PFSK-1 (cell line): ENCODE data around the gene ORMDL3.

Source experiments
- FOXP2 ChIP-seq: optimal IDR thresholded peaks from 2 replicates; pipeline ENCODE3; 2011; ENCODE audit warnings: borderline replicate concordance, control low read depth, inconsistent platforms; ENCODE audit not compliant: insufficient read depth; ENCODE audit errors: extremely low read length, extremely low read depth
- POLR2AphosphoS5 ChIP-seq: IDR thresholded peaks from 2 replicates; pipeline ENCODE4 v1.6.1; 2012; ENCODE audit warnings: low read depth, mild to moderate bottlenecking, control low read depth, low read length, moderate library complexity
- SIN3A ChIP-seq: IDR thresholded peaks from 2 replicates; pipeline ENCODE4 v1.6.1; 2012; ENCODE audit warnings: mild to moderate bottlenecking, low read length, moderate library complexity, borderline replicate concordance; ENCODE audit not compliant: insufficient read depth
- TAF1 ChIP-seq: IDR thresholded peaks from 2 replicates; pipeline ENCODE4 v1.6.1; 2012; ENCODE audit warnings: low read length, control low read depth, borderline replicate concordance; ENCODE audit not compliant: insufficient read depth
- TF ChIP-seq, protein P1 (sequence below), 2 experiments: IDR thresholded peaks; 2 replicates each; pipeline versions ENCODE4 v1.6.1 to v1.8.0; 2011 to 2012; ENCODE audit warnings: low read depth in 2 of 2, low read length in 2 of 2, control low read depth in 1 of 2, inconsistent platforms in 1 of 2, mild to moderate bottlenecking in 1 of 2, moderate library complexity in 1 of 2; ENCODE audit not compliant: insufficient read depth in 1 of 2

Gene ORMDL3

DNA sequence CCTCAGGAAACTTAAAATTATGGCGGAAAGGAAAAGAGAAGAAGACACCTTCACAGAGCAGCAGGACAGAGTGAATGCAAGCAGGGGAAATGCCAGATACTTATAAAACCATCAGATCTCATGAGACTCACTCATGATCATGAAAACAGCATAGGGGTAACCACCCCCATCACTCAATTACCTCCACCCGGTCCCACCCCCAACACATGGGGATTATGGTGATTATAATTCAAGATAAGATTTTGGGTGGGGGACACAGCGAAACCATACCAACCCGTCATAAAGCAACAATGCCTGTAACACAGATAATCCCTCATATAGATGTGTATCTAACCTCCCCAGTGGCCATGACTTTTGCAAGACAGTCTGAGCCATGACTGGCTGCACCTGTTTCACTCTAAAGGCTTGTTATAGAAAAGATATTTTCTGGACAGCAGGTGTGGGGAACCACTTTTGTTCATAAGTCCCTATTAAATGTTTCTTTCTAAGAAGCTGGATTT is 28.4 kb upstream of the ORMDL3 start:
- TF ChIP-seq FOXP2 (no peak), POLR2AphosphoS5 (no peak), TAF1 (no peak), SIN3A (no peak)
- TF ChIP-seq, protein P1, sequence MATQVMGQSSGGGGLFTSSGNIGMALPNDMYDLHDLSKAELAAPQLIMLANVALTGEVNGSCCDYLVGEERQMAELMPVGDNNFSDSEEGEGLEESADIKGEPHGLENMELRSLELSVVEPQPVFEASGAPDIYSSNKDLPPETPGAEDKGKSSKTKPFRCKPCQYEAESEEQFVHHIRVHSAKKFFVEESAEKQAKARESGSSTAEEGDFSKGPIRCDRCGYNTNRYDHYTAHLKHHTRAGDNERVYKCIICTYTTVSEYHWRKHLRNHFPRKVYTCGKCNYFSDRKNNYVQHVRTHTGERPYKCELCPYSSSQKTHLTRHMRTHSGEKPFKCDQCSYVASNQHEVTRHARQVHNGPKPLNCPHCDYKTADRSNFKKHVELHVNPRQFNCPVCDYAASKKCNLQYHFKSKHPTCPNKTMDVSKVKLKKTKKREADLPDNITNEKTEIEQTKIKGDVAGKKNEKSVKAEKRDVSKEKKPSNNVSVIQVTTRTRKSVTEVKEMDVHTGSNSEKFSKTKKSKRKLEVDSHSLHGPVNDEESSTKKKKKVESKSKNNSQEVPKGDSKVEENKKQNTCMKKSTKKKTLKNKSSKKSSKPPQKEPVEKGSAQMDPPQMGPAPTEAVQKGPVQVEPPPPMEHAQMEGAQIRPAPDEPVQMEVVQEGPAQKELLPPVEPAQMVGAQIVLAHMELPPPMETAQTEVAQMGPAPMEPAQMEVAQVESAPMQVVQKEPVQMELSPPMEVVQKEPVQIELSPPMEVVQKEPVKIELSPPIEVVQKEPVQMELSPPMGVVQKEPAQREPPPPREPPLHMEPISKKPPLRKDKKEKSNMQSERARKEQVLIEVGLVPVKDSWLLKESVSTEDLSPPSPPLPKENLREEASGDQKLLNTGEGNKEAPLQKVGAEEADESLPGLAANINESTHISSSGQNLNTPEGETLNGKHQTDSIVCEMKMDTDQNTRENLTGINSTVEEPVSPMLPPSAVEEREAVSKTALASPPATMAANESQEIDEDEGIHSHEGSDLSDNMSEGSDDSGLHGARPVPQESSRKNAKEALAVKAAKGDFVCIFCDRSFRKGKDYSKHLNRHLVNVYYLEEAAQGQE (IDR thresholded peaks at IDR 0.05; ENCODE audit: insufficient read depth in 1 of 2, low read depth in 2 of 2, low read length in 2 of 2), result no peak

DNA sequence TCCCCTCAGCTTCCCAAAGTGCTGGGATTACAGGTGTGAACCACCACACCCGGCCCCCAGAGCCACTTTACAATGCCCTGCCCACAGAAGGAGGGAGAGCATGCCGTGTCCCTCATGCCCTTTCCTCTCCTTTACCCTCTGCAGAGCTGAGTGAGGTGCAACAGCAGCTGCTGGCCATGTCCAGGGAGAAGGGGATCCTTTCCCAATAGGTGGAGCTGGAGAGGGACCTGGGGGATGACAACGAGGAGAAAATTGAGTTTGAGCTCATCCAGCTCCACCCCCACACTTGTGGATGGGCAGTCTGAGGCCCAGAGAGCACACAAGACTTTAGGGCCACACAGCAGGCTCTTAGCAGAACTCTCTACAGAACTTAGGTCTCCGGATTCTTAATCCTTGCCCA is 27.5 kb upstream of the ORMDL3 start:
- TF ChIP-seq, protein P1 (IDR thresholded peaks at IDR 0.05; ENCODE audit: insufficient read depth in 1 of 2, low read depth in 2 of 2, low read length in 2 of 2), result no peak
- TF ChIP-seq FOXP2 (no peak), POLR2AphosphoS5 (no peak), SIN3A (no peak), TAF1 (no peak)

DNA sequence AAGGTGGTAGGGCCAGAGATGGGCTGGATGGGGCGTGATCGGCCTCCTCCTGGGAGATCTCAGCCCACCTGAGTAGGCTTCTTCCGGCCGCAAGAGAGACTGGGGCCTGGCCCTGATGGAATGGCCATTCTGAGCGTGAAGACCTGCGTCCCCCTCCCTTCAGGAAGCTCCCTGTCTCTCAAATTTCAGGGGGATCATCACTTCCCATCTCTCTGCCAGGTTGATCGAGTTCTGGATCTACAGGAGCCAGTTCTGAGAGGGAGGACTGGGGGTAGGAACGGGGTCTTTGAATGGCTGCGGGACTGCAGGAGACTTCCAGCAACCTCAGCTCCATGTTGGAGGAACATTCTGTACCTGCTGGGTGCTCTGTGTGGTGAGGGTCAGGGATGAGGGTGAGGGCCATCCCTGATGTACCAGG is 26.1 kb upstream of the ORMDL3 start:
- no peak for TF ChIP-seq TAF1
- TF ChIP-seq, protein P1 (IDR thresholded peaks at IDR 0.05; ENCODE audit: insufficient read depth in 1 of 2, low read depth in 2 of 2, low read length in 2 of 2), result no peak

GRCh38 chr17:39952680-39953470 is 25.5 kb upstream of the ORMDL3 start:
- no peak for TF ChIP-seq SIN3A
- peak; percentile 51; the same call in 1 of the 2 replicates for TF ChIP-seq POLR2AphosphoS5
- peak; percentile 43 for TF ChIP-seq FOXP2
- TF ChIP-seq, protein P1 (IDR thresholded peaks at IDR 0.05; ENCODE audit: insufficient read depth in 1 of 2, low read depth in 2 of 2, low read length in 2 of 2), result no peak
- no peak for TF ChIP-seq TAF1
